AG09309 (cell line): Measurements from ENCODE around the gene MPRIP.

Source experiments
- DNase-seq: peaks from one replicate; pipeline ENCODE4 v3.0.0-alpha.2; 2010; ENCODE audit warnings: low read depth
- H3K4me3 ChIP-seq: 2 replicates; pipeline ENCODE4 v1.5.1; 2011; ENCODE audit warnings: mild to moderate bottlenecking, low read depth, low read length, moderate library complexity; ENCODE audit not compliant: control insufficient read depth
- CTCF ChIP-seq: IDR thresholded peaks from 2 replicates; pipeline ENCODE4 v1.5.1; 2011; ENCODE audit warnings: mild to moderate bottlenecking, low read depth, low read length, inconsistent platforms; ENCODE audit not compliant: insufficient read depth, control insufficient read depth; ENCODE audit errors: missing control alignments

MPRIP gene

GRCh38 chr17:17051791-17052461, 9.7 kb downstream of the MPRIP start:
- no peak for TF ChIP-seq CTCF
- DNase-seq = no peak
- no peak overlapping the region for H3K4me3 ChIP-seq

GRCh38 chr17:17052462-17053221, 10.4 kb downstream of the MPRIP start:
- no peak overlapping the region for H3K4me3 ChIP-seq
- no peak for DNase-seq
- TF ChIP-seq CTCF = no peak

GRCh38 chr17:17053446-17054379, 11.5 kb downstream of the MPRIP start:
- no peak for TF ChIP-seq CTCF
- H3K4me3 ChIP-seq = no peak overlapping the region
- DNase-seq = no peak

- no peak for TF ChIP-seq CTCF
- no peak for DNase-seq
- H3K4me3 ChIP-seq = no peak overlapping the region
Measured at GRCh38 chr17:17054636-17055035, 12.4 kb downstream of the MPRIP start.

- TF ChIP-seq CTCF = peak; percentile 15
- DNase-seq = no peak
Measured at GRCh38 chr17:17055286-17056155, 13.3 kb downstream of the MPRIP start.

More at GRCh38 chr17:17055286-17056155, 13.3 kb downstream of the MPRIP start:
- no peak overlapping the region for H3K4me3 ChIP-seq
